AG04449 (cell line): ENCODE data around the gene THSD4.

Experiments used
- CTCF ChIA-PET: fragments of 350-600 bp; formaldehyde crosslinking; extraction: SDS; loops from one replicate; lab custom pipeline; 2021; ENCODE audit warnings: antibody characterized with exemption; lab: Yijun Ruan, JAX
- POLR2A ChIA-PET: fragments of 400-600, 350-600 bp; formaldehyde crosslinking; extraction: SDS; loops from one replicate; lab custom pipeline; 2020; ENCODE audit warnings: antibody characterized with exemption, inconsistent platforms; lab: Yijun Ruan, JAX
- DNase-seq: peaks from one replicate; pipeline ENCODE4 v3.0.0-alpha.2; 2010; ENCODE audit warnings: low read depth, low spot score
- H3K4me3 ChIP-seq: 2 replicates; pipeline ENCODE4 v1.5.1; 2011; ENCODE audit warnings: low read depth, mild to moderate bottlenecking, control low read depth, low read length
- TF ChIP-seq, protein P1 (sequence below): IDR thresholded peaks from one replicate; pipeline ENCODE4 v1.5.1; 2011; ENCODE audit warnings: mild to moderate bottlenecking, moderate library complexity, low read length, control low read depth, inconsistent platforms; ENCODE audit not compliant: insufficient read depth; ENCODE audit errors: missing control alignments

The THSD4 gene

DNA sequence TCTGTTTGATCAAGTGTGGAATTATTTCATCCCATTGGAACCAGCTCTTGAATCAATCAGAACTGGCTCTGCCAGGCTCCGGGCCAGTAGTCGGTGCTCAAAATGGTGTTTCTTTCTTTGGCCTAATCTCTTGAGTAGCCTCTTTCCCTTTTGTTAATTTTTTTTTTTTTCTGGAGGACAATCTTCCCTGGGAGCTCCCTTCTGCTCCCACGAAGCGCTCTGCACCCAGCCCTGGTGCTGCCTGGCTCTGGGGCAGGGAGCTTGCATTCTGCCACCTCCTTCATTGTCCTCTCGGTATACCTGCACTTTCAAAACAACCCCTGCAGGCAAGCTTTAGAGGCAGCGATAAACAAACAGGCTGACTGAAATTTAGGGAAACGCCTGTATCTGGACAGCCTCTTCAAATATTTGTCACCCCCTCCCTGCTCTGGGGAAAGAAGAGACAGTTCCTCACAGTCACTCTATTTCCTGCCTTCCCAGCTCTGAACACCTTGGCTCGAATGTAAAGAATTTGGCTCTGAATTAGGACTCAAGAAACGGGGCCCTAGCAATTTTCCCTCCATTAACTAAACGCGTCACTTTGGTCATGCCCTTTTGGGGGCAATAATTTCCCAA, 1.1 kb upstream of the THSD4 start:
- TF ChIP-seq, protein P1, sequence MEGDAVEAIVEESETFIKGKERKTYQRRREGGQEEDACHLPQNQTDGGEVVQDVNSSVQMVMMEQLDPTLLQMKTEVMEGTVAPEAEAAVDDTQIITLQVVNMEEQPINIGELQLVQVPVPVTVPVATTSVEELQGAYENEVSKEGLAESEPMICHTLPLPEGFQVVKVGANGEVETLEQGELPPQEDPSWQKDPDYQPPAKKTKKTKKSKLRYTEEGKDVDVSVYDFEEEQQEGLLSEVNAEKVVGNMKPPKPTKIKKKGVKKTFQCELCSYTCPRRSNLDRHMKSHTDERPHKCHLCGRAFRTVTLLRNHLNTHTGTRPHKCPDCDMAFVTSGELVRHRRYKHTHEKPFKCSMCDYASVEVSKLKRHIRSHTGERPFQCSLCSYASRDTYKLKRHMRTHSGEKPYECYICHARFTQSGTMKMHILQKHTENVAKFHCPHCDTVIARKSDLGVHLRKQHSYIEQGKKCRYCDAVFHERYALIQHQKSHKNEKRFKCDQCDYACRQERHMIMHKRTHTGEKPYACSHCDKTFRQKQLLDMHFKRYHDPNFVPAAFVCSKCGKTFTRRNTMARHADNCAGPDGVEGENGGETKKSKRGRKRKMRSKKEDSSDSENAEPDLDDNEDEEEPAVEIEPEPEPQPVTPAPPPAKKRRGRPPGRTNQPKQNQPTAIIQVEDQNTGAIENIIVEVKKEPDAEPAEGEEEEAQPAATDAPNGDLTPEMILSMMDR = no peak
- ChIA-PET POLR2A (no interaction called here), CTCF (interaction anchor here (0.7 to 12.2 kb wide), 15 partner anchors 11 to 687 kb away, joined by 3 to 197 read pairs (median 4); no protein-coding TSS in a partner anchor)
- H3K4me3 ChIP-seq = no peak overlapping the region
- DNase-seq = no peak

DNA sequence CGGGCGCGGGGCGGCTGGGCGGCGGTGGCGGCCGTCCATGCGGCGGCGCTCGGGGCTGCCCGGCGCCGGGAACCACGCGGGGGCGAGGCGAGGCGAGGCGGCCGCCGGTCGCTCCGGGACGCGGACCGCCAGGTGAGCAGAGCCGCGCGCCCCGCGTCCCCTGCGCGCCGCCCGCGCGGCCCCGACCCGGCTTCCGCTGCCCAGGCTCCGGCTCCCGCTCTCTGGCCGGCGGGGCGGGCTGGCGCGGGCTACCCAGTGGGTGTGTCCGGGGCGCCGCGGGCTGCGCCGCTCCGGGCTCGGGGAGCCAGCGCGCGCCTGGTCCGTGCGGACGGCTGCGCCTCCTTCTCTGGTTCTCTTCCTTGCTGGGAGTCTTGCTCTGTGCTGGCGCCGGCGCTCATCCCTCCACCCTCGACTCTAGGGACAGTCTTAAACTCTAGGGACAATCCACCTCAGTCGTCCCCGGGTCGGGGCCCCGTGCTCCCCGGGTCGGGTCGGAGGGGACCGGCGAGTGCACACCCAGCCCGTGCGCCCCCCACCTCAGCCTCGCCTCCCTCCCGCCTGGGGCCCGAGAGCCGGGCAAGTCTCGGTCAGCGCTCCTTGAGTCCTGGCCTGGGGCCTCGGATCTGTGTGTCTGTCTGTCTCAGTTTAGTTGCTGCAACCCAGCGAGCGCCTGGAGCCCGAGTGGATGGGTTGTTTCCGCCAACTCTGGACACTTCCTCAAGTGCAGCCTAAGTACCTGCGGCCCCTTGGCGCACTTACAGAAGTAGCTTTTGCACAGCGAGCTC, 488 bp downstream of the THSD4 start:
- DNase-seq = no peak
- ChIA-PET CTCF (interaction anchor here (0.6 to 12.2 kb wide), 31 partner anchors 10 to 395 kb away, joined by 3 to 197 read pairs (median 4); no protein-coding TSS in a partner anchor), POLR2A (interaction anchor here (0.6 to 1.5 kb wide), 2 partner anchors 180 to 269 kb away, joined by 3 to 7 read pairs; no protein-coding TSS in a partner anchor)
- TF ChIP-seq, protein P1 = no peak
- peak overlapping the region; percentile 64 for H3K4me3 ChIP-seq

DNA sequence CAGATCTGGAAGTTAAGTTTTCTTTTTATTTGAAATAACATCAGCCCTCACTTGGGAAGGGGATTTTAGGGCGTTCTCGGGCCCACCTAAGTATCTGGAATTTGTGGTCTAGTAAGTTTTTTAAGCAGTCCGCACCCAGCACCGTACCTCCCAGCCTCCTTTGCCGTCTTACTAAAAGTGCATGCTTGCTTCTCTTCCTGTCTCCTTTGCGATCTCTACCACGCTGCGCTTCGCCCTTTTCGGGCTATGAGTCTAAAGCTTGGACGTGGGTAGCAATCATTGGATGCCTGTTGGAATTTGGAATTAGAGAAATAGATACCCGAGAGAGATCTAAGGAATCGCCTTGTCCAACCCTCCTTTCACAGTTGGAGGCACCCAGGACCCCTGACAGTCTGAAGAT, 1.1 kb downstream of the THSD4 start:
- POLR2A ChIA-PET = interaction anchor here (1.5 kb wide), 1 partner anchor 179 kb away, joined by 7 read pairs; no protein-coding TSS in a partner anchor
- TF ChIP-seq, protein P1 = no peak
- no peak for DNase-seq
- CTCF ChIA-PET = interaction anchor here (0.9 to 12.2 kb wide), 13 partner anchors 9 to 328 kb away, joined by 3 to 197 read pairs (median 4); no protein-coding TSS in a partner anchor
- H3K4me3 ChIP-seq = peak overlapping the region; percentile 64

DNA sequence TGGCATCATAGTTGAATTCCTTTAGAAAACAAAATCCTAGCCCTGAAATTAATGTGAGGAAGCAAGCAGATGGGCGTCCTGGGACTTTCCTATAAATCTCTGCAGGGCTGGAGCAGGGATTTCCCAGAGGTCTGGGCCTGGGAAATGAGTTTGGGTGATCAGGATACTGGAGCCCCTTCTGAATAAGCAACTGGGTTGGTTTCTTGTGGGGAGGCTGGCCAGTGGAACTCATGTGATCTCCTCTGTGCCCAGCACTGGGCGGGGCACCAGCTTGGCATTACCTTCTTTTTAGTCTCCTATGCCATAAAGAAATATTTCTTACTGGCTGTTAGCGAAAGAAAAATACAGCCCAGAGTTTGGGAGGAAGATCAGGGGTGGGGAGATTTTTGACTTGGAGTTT, 1.7 kb downstream of the THSD4 start:
- TF ChIP-seq, protein P1 = no peak

DNA sequence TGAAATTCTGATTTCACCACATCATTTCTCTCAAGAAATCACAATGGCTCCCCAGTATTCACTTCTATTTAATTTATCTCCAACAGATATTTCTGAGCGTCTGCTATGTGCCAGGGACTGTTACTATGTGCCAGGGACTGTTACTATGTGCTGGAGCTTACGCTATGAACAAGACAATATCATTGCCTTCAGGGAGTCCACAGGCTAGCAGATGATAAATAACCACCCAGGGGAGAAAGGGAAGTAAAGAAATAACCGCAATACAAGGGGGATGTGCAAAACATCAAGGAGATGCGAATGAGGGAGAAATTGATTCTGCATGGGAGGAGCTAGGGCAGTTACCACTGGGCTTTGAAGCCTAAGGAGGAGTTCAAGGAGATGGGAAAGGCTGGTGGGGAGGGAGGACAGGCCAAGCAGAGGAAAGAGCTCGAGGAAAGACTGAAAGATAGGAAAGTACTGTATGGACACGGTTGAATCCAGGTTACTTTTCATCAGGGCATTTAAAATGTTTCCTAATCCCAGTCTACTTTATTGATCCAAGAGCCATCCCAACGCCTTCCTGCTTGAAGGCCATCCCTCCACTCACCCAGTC, 2.5 kb downstream of the THSD4 start:
- no peak overlapping the region for H3K4me3 ChIP-seq
- DNase-seq = no peak
- POLR2A ChIA-PET = no interaction called here
- TF ChIP-seq, protein P1 = no peak
- CTCF ChIA-PET = interaction anchor here (1.1 to 12.2 kb wide), 8 partner anchors 9 to 326 kb away, joined by 3 to 197 read pairs (median 6); no protein-coding TSS in a partner anchor

More for the DNA sequence above, 1.7 kb downstream of the THSD4 start:
- ChIA-PET POLR2A (no interaction called here), CTCF (interaction anchor here (0.9 to 12.2 kb wide), 14 partner anchors 9 to 327 kb away, joined by 3 to 197 read pairs (median 4); no protein-coding TSS in a partner anchor)
- DNase-seq = no peak
- H3K4me3 ChIP-seq = peak overlapping the region; percentile 64
